Panc1 (cell line): Measurements from ENCODE around the gene ERG. TPM values are rescaled to one million over a fixed set of nuclear protein-coding genes. Genes with fewer than 3 reads are reported as not detected.

ENCODE experiments used
- ATAC-seq: fragments of 200-7000 bp; cut with Tn5 transposase; 2 replicates; pipeline ENCODE4 v1.9.1; 2020; ENCODE audit warnings: mild to moderate bottlenecking, moderate library complexity
- BruUV-seq: library from RNA; stranded (reverse); fragments of 400-500 nt; replicated peaks from 2 replicates; lab custom pipeline; 2021; lab: Mats Ljungman, UMichigan
- CTCF ChIA-PET: fragments of 300-600 bp; sonication (Branson Sonifier 250); formaldehyde crosslinking; loops from one replicate; lab custom pipeline; 2022; ENCODE audit warnings: antibody characterized with exemption; lab: Charles Lee
- POLR2A ChIA-PET: fragments of 300-600 bp; sonication (Branson Sonifier 250); formaldehyde crosslinking; loops from one replicate; lab custom pipeline; 2022; ENCODE audit warnings: antibody characterized with exemption; lab: Charles Lee
- DNase-seq: peaks from one replicate; pipeline ENCODE4 v3.0.0-alpha.2; 2010; ENCODE audit warnings: low read depth, low spot score
- H3K27ac ChIP-seq: 2 replicates; pipeline ENCODE4 v1.5.1; 2011; ENCODE audit warnings: mild to moderate bottlenecking, low read length, inconsistent platforms
- H3K27me3 ChIP-seq: fragments of 200-500 bp; sonication (Bioruptor generic); 2 replicates; pipeline ENCODE4 v1.6.0; 2014; ENCODE audit warnings: low read length, inconsistent platforms; ENCODE audit not compliant: control insufficient read depth, insufficient read depth
- H3K36me3 ChIP-seq: fragments of 200-500 bp; sonication (Bioruptor generic); 2 replicates; pipeline ENCODE4 v1.5.1; 2014; ENCODE audit warnings: inconsistent platforms, mild to moderate bottlenecking, low read length, moderate library complexity; ENCODE audit not compliant: control insufficient read depth, insufficient read depth
- H3K4me1 ChIP-seq: 2 replicates; pipeline ENCODE4 v1.5.1; 2011; ENCODE audit warnings: inconsistent platforms, mild to moderate bottlenecking, low read length, moderate library complexity; ENCODE audit not compliant: control insufficient read depth, insufficient read depth
- H3K4me3 ChIP-seq, 2 experiments: 2 replicates each; pipeline ENCODE4 v1.5.1; 2011 to 2012; ENCODE audit warnings: low read depth in 2 of 2, low read length in 2 of 2, mild to moderate bottlenecking in 2 of 2, inconsistent platforms in 1 of 2, moderate library complexity in 1 of 2
- H3K9me3 ChIP-seq: fragments of 200-500 bp; sonication (Bioruptor generic); 2 replicates; pipeline ENCODE4 v1.5.1; 2014; ENCODE audit warnings: low read depth, mild to moderate bottlenecking, inconsistent platforms, low read length, moderate library complexity; ENCODE audit not compliant: control insufficient read depth, insufficient read depth
- POLR2AphosphoS5 ChIP-seq: IDR thresholded peaks from 2 replicates; pipeline ENCODE4 v1.6.1; 2012; ENCODE audit warnings: mild to moderate bottlenecking, low read depth, low read length, moderate library complexity
- SIN3A ChIP-seq: IDR thresholded peaks from 2 replicates; pipeline ENCODE4 v1.6.1; 2012; ENCODE audit warnings: low read depth, mild to moderate bottlenecking, low read length, moderate library complexity, borderline replicate concordance; ENCODE audit not compliant: insufficient read depth
- TCF7L2 ChIP-seq: IDR thresholded peaks from 2 replicates; pipeline ENCODE4 v1.6.1; 2011; ENCODE audit warnings: mild to moderate bottlenecking, low read depth, low read length, inconsistent platforms
- in situ Hi-C: cut with HindIII; loops from 2 replicates; pipeline ENCODE4 v1.10.0; 2016; ENCODE audit warnings: low sequenced_read_pairs, low pct_unique_long_range_greater_than_20kb
- intact Hi-C: fragments of 100-400 bp; cut with micrococcal nuclease; formaldehyde crosslinking; loops from one replicate; pipeline ENCODE4 v1.10.0; 2022; ENCODE audit not compliant: unreplicated experiment
- total RNA-seq: library from RNA; stranded (reverse); gene quantifications from one replicate; pipeline ENCODE4 v1.2.1, GENCODE V29; 2021; ENCODE audit not compliant: unreplicated experiment
- TF ChIP-seq, protein P1 (sequence below): fragments of 450-650 bp; IDR thresholded peaks from 2 replicates; pipeline ENCODE4 v1.5.1; 2017; ENCODE audit warnings: mild to moderate bottlenecking
- TF ChIP-seq, protein P2 (sequence below), 2 experiments: IDR thresholded peaks; 2 replicates each; pipeline ENCODE4 v1.6.1; 2011 to 2012; ENCODE audit warnings: low read depth in 2 of 2, control low read depth in 1 of 2, low read length in 1 of 2, mild to moderate bottlenecking in 1 of 2, moderate library complexity in 1 of 2; ENCODE audit not compliant: insufficient read depth in 1 of 2

The ERG gene
- total RNA-seq, 1 experiment from 2014 or later = 0.49 TPM

DNA sequence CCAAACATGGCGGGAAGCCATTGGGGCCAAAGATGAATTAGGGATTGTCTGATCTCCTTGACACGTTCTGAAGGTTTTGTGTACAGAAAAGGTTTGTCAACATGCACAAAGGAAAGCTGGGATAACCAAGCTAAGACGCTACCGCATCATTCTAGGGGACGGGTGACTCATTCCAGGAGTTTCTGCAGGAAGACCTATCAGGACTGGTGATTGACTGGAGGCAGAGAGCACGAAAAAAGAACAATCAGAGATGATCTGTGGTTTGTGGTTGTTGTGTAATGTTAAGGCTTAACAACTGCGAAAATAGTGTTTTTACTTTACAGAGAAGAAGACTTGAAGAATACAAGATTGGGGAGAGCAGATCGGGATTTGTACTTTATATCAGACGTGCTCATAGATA is 22.2 kb upstream of the ERG start:
- no TSS peak for BruUV-seq
- no peaks in the 10 kb centered on the region for H3K27me3 ChIP-seq
- DNase-seq (no peak), ATAC-seq (no peak)
- no peaks in the 10 kb centered on the region for H3K9me3 ChIP-seq
- ChIA-PET CTCF (no interaction called here), POLR2A (no interaction called here)
- H3K4me3 ChIP-seq = no peak overlapping the region
- no peaks in the 10 kb centered on the region for H3K36me3 ChIP-seq
- H3K27ac ChIP-seq = no peak overlapping the region
- TF ChIP-seq, protein P1, sequence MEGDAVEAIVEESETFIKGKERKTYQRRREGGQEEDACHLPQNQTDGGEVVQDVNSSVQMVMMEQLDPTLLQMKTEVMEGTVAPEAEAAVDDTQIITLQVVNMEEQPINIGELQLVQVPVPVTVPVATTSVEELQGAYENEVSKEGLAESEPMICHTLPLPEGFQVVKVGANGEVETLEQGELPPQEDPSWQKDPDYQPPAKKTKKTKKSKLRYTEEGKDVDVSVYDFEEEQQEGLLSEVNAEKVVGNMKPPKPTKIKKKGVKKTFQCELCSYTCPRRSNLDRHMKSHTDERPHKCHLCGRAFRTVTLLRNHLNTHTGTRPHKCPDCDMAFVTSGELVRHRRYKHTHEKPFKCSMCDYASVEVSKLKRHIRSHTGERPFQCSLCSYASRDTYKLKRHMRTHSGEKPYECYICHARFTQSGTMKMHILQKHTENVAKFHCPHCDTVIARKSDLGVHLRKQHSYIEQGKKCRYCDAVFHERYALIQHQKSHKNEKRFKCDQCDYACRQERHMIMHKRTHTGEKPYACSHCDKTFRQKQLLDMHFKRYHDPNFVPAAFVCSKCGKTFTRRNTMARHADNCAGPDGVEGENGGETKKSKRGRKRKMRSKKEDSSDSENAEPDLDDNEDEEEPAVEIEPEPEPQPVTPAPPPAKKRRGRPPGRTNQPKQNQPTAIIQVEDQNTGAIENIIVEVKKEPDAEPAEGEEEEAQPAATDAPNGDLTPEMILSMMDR = no peak
- TF ChIP-seq POLR2AphosphoS5 (no peak), SIN3A (no peak), TCF7L2 (no peak)
- TF ChIP-seq, protein P2, sequence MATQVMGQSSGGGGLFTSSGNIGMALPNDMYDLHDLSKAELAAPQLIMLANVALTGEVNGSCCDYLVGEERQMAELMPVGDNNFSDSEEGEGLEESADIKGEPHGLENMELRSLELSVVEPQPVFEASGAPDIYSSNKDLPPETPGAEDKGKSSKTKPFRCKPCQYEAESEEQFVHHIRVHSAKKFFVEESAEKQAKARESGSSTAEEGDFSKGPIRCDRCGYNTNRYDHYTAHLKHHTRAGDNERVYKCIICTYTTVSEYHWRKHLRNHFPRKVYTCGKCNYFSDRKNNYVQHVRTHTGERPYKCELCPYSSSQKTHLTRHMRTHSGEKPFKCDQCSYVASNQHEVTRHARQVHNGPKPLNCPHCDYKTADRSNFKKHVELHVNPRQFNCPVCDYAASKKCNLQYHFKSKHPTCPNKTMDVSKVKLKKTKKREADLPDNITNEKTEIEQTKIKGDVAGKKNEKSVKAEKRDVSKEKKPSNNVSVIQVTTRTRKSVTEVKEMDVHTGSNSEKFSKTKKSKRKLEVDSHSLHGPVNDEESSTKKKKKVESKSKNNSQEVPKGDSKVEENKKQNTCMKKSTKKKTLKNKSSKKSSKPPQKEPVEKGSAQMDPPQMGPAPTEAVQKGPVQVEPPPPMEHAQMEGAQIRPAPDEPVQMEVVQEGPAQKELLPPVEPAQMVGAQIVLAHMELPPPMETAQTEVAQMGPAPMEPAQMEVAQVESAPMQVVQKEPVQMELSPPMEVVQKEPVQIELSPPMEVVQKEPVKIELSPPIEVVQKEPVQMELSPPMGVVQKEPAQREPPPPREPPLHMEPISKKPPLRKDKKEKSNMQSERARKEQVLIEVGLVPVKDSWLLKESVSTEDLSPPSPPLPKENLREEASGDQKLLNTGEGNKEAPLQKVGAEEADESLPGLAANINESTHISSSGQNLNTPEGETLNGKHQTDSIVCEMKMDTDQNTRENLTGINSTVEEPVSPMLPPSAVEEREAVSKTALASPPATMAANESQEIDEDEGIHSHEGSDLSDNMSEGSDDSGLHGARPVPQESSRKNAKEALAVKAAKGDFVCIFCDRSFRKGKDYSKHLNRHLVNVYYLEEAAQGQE (IDR thresholded peaks at IDR 0.05; ENCODE audit: insufficient read depth in 1 of 2, low read depth in 2 of 2, low read length in 1 of 2) = no peak
- no peaks in the 10 kb centered on the region for H3K4me1 ChIP-seq
- intact Hi-C loops = no loop called here
- in situ Hi-C loops = no loop called here

DNA sequence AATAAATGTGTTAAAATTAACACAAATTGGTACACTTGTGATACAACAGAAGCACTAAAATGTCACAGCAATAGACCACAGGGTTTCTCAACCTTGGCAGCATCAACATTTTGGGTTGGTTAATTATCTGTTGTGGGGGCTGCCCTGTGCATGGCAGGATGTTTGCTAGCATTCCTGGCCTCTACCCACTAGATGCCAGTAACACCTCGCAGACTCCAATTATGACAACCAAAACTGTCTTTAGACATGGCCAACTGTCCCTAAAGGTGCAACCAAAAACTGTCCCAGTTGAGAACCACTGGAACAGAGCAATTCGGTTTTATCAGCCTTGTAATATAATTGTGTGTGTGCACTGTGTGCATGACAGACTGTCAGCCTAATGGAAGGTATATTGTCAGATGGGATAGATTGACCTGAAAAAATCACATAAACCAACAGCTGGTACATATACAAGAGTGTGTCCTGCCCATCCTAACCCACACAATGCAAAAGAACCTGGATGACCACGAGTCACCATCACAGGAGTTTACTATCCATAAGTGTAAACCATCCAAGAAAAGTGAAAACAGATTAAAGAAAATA is 13.5 kb upstream of the ERG start:
- intact Hi-C loops (loop anchor here (10.0 kb wide), 1 partner anchor 293 kb away; the partner anchor contains the start of gene ETS2), in situ Hi-C loops (no loop called here)
- Histone ChIP-seq H3K9me3 (no peaks in the 10 kb centered on the region), H3K4me3 (no peak overlapping the region), H3K36me3 (no peaks in the 10 kb centered on the region), H3K27ac (no peak overlapping the region), H3K4me1 (no peaks in the 10 kb centered on the region), H3K27me3 (no peaks in the 10 kb centered on the region)
- ChIA-PET POLR2A (no interaction called here), CTCF (no interaction called here)
- DNase-seq = no peak
- BruUV-seq = no TSS peak
- ATAC-seq = peak; percentile 80; the same call in 1 of the 2 replicates
- TF ChIP-seq SIN3A = no peak
- no peak for TF ChIP-seq POLR2AphosphoS5
- TF ChIP-seq, protein P1 = peak; percentile 68
- TF ChIP-seq, protein P2 (IDR thresholded peaks at IDR 0.05; ENCODE audit: insufficient read depth in 1 of 2, low read depth in 2 of 2, low read length in 1 of 2) = no peak
- TF ChIP-seq TCF7L2 = no peak
